Immature natural killer cell (primary cell): ENCODE measurements around the gene AMN1. TPM values are rescaled to one million over a fixed set of nuclear protein-coding genes. Genes with fewer than 3 reads are reported as not detected.
"Not testable (repeated sequence)": the region's sequence is repeated elsewhere in the genome, so short reads cannot be mapped to it uniquely, and the experiment has no call there.

Experiments used
- DNase-seq, 3 donors: peaks; one replicate each; pipeline ENCODE4 v3.0.0; 2022; ENCODE audit warnings: mixed read lengths in 1 of 3
- H3K27ac Mint-ChIP-seq, 6 donors: one replicate each; pipeline ENCODE4 v1.8.0; 2020; ENCODE audit warnings: mixed read lengths in 6 of 6, mild to moderate bottlenecking in 5 of 6, inconsistent platforms in 4 of 6, moderate library complexity in 3 of 6
- H3K27me3 Mint-ChIP-seq, 3 donors: one replicate each; pipeline ENCODE4 v1.8.0; 2020 to 2021; ENCODE audit warnings: low read depth in 3 of 3, mild to moderate bottlenecking in 3 of 3, mixed read lengths in 3 of 3, moderate library complexity in 3 of 3, inconsistent platforms in 1 of 3
- H3K36me3 Mint-ChIP-seq, 3 donors: one replicate each; pipeline ENCODE4 v1.8.0; 2020; ENCODE audit warnings: mixed read lengths in 3 of 3, inconsistent platforms in 2 of 3, mild to moderate bottlenecking in 2 of 3
- H3K4me1 Mint-ChIP-seq, 2 donors: one replicate each; pipeline ENCODE4 v1.8.0; 2020; ENCODE audit warnings: inconsistent platforms in 2 of 2, mild to moderate bottlenecking in 2 of 2, mixed read lengths in 2 of 2, moderate library complexity in 1 of 2
- H3K4me3 Mint-ChIP-seq, 5 donors: one replicate each; pipeline ENCODE4 v1.8.0; 2020; ENCODE audit warnings: mild to moderate bottlenecking in 5 of 5, mixed read lengths in 5 of 5, inconsistent platforms in 3 of 5, moderate library complexity in 3 of 5
- H3K9me3 Mint-ChIP-seq, 6 donors: one replicate each; pipeline ENCODE4 v1.8.0; 2020; ENCODE audit warnings: mild to moderate bottlenecking in 6 of 6, mixed read lengths in 6 of 6, inconsistent platforms in 4 of 6, moderate library complexity in 3 of 6
- polyA plus RNA-seq, 3 donors: library from polyadenylated mRNA; unstranded; fragments of 300-500 nt; fragmentation: Illumina TruSeq; gene quantifications; one replicate each; pipeline ENCODE4 v1.2.3, GENCODE V29; 2021

The AMN1 gene
- polyA plus RNA-seq, 3 donors from 2014 or later: 5.5 to 20.5 (median 9.9) TPM

DNA sequence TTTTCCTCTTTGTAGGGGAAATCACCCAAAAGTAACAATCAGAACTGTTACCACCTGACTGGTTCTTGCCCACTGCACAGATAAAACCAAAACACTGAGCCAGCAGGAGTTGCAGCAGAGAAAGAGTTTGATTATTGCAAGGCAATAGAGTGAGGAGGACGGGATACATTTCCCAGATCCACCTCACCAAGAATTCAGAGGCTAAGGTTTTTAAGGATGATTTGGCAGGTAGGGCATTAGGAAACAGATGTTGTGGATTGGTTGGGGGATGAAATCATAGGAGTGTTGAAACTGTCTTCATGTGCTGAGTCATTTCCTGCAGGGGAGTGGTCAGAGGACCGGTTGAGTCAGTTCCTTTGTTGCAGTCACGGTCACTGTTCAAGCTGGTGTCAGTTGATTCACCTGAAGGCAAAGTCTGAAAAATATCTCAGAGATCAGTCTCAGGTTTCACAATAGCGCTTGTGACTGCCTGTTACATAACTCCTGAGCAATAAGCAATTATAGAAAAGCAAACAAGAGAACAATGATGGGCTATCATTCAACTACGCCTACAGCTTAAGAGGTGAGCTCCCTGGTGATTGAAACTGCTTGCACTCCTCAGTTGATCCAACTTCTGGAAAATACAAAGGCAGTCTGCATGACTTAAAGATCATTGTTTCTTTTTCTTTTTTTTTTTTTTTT, 20.3 kb upstream of the AMN1 start:
- peak; percentile 36 to 61 (median 48) for DNase-seq
- Mint-ChIP-seq H3K9me3 (peaks cover 0 to 2% (median 0%) of the 10 kb centered on the region in 6 donors), H3K4me3 (peak overlapping the region; percentile 44 to 68 (median 56)), H3K4me1 (peaks cover 18 to 61% of the 10 kb centered on the region in 2 donors), H3K27ac (peak overlapping the region; percentile 57 to 76 (median 70)), H3K27me3 (peaks cover 3 to 14% (median 7%) of the 10 kb centered on the region in 3 donors), H3K36me3 (peaks cover 0 to 19% (median 5%) of the 10 kb centered on the region in 3 donors)

DNA sequence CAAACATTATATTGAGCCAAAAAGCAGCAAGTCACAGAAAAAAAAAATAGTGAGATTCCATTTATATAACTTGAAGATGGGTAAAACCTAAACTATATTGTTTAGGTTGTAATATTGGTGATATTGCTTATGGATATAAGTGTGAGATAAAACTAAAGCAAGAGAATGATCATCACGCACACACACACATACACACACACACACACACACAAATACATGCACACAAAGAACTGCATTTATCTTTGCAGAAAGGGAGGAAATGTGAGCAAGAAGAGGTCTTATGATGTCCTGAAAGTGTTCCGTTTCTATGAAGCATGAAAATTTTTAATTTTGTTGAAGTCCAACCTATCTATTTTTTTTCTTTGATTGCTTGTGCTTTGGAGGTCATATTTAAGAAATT, 16.4 kb upstream of the AMN1 start:
- no peak overlapping the region for H3K4me3 Mint-ChIP-seq
- H3K27ac Mint-ChIP-seq: no peak overlapping the region
- no peak for DNase-seq
- peaks cover 0 to 14% (median 5%) of the 10 kb centered on the region in 3 donors for H3K36me3 Mint-ChIP-seq
- H3K27me3 Mint-ChIP-seq: peaks cover 1 to 4% (median 2%) of the 10 kb centered on the region in 3 donors
- H3K4me1 Mint-ChIP-seq: peaks cover 21 to 47% of the 10 kb centered on the region in 2 donors
- H3K9me3 Mint-ChIP-seq: peaks cover 0 to under 1% (median 0%) of the 10 kb centered on the region in 6 donors

DNA sequence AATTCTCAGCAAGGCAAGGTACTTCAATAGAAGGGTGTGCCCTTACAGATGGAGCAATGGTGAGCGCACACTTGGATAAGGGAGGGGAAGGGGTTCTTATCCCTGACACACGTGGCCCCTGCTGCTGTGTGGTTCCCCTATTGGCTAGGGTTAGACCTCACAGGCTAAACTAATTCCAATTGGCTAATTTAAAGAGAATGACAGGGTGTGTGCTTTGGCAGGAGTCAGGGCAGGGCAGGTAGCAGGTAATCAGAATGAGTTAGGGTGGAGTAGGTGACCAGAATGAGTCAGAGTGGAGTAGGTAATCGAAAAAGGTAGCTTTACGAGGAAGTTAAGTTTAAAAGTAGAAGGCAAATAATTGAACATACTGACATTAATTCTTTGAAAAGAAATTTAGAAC, 15.5 kb upstream of the AMN1 start:
- not testable (repeated sequence) for DNase-seq, H3K27ac Mint-ChIP-seq, H3K9me3 Mint-ChIP-seq, H3K4me3 Mint-ChIP-seq, H3K27me3 Mint-ChIP-seq
- Mint-ChIP-seq H3K4me1 (peaks cover 17 to 39% of the 10 kb centered on the region in 2 donors), H3K36me3 (peaks cover 0 to 10% (median 5%) of the 10 kb centered on the region in 3 donors)

DNA sequence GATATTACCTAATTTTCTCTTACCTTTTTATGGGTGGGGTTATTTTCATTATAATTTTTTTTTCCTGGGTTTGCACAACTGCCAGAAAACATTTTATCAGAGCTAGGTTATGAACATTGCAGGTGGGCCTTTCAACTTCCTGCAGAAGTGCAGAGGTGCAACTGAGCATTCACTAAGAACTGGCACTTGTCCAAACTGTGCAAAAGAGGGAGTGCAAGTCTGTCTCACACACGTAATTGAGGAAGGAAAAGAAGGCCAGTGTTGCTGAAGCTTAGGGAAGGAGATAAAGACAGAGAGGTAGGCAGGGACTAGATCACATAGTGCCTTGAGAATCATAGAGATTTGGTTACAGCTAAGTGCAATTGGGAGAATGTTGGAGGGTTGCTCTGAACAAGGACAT, 14.1 kb upstream of the AMN1 start:
- no peak overlapping the region for H3K27ac Mint-ChIP-seq
- H3K9me3 Mint-ChIP-seq: no peaks in the 10 kb centered on the region
- H3K27me3 Mint-ChIP-seq: no peaks in the 10 kb centered on the region
- H3K4me3 Mint-ChIP-seq: no peak overlapping the region
- peaks cover 11 to 31% of the 10 kb centered on the region in 2 donors for H3K4me1 Mint-ChIP-seq
- no peak for DNase-seq
- peaks cover 0 to 4% (median 0%) of the 10 kb centered on the region in 3 donors for H3K36me3 Mint-ChIP-seq

DNA sequence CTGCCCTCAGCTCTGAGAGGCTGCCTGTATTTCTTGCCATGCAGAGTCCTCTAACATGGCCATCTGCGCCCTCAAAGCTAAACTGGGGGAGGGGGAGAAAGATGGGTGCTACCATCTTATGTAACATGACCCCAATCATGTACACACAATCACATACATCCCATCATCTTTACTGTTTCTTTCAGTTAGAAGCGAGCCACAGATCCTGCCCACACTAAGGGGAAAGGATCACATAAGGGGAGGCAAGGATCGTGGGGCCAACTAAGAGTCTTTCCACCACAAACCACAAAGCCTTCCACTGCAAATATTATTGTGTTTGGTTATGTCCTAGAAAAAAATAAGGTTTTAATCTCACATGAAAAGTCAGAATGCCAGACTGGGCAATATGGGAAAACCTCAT, 11.8 kb upstream of the AMN1 start:
- H3K4me3 Mint-ChIP-seq: no peak overlapping the region

DNA sequence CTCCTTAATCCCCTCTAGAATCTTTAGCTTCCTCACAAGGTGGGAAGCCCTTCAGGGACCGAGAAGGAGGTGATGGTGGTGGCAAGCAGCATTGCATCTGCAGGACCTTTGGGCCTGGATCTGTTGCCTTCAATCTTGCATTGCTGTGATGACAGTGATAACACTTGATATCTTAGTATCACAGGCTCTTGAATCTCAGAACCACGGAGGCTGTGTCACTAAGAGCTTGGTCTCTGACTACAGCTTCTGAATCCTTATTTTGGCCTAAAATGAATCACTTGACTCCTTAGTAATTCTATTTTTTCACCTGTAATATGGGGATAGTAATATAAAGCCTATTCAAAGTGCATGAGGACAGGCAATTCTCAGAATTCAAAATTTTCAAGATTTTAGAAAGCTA, 8.9 kb upstream of the AMN1 start:
- peaks cover 18 to 25% of the 10 kb centered on the region in 2 donors for H3K4me1 Mint-ChIP-seq

More for the DNA sequence above, 11.8 kb upstream of the AMN1 start:
- Mint-ChIP-seq H3K27ac (no peak overlapping the region), H3K9me3 (no peaks in the 10 kb centered on the region), H3K4me1 (peaks cover 11 to 15% of the 10 kb centered on the region in 2 donors), H3K27me3 (no peaks in the 10 kb centered on the region), H3K36me3 (no peaks in the 10 kb centered on the region)
- no peak for DNase-seq

DNA sequence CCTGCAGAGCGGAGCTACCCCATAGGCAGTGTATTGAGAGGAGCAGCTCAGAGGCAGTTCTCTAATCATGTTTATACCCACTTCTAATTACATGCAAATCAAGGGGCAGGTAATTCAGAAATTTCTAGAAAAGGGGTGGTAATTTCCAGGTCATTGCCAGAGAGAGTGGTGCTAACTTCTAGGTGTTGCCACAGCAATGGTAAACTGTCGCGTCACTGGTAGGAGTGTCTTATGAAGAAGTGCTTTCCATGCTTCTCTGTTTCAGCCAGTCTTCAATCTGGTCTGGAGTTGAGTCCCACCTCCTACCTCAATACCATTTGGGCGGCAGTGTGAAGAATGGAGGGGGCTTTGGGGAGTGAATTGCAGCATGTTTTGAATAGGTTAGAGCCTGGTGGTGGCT, 8.5 kb upstream of the AMN1 start:
- peaks cover 0 to 2% (median 0%) of the 10 kb centered on the region in 3 donors for H3K27me3 Mint-ChIP-seq
- H3K4me3 Mint-ChIP-seq: no peak overlapping the region
- no peaks in the 10 kb centered on the region for H3K9me3 Mint-ChIP-seq
- peaks cover 0 to 6% (median 0%) of the 10 kb centered on the region in 3 donors for H3K36me3 Mint-ChIP-seq
- no peak overlapping the region for H3K27ac Mint-ChIP-seq
- DNase-seq: no peak
- peaks cover 17 to 24% of the 10 kb centered on the region in 2 donors for H3K4me1 Mint-ChIP-seq

More for the DNA sequence above, 8.9 kb upstream of the AMN1 start:
- H3K9me3 Mint-ChIP-seq: no peaks in the 10 kb centered on the region
- DNase-seq: no peak
- peaks cover 0 to 6% (median 0%) of the 10 kb centered on the region in 3 donors for H3K36me3 Mint-ChIP-seq
- no peak overlapping the region for H3K4me3 Mint-ChIP-seq
- no peak overlapping the region for H3K27ac Mint-ChIP-seq
- peaks cover 0 to 2% (median 0%) of the 10 kb centered on the region in 3 donors for H3K27me3 Mint-ChIP-seq

DNA sequence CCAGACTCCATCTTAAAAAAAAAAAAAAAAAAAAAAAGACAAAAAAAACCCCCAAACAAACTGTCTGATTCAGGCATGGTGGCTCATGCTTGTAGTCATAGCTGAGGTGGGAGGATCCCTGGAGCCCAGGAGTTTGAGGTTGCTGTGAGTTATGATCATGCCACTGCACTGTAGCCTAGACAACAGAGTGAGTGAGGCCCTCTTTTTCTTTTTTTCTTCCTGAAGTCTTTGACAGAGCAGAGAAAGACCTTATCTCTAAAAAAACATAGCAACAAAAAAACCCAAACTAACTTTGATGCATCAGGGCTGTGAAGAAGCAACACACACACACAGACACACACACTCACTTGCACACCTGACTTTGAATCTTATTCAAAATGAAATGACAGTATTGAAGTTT, 7.7 kb upstream of the AMN1 start:
- DNase-seq: peak in 1 of 3 donors; percentile 15
- Mint-ChIP-seq H3K4me3 (no peak overlapping the region), H3K9me3 (no peaks in the 10 kb centered on the region), H3K4me1 (peaks cover 17 to 24% of the 10 kb centered on the region in 2 donors), H3K27me3 (peaks cover 0 to 5% (median 2%) of the 10 kb centered on the region in 3 donors), H3K36me3 (peaks cover 0 to 6% (median 0%) of the 10 kb centered on the region in 3 donors), H3K27ac (no peak overlapping the region)

DNA sequence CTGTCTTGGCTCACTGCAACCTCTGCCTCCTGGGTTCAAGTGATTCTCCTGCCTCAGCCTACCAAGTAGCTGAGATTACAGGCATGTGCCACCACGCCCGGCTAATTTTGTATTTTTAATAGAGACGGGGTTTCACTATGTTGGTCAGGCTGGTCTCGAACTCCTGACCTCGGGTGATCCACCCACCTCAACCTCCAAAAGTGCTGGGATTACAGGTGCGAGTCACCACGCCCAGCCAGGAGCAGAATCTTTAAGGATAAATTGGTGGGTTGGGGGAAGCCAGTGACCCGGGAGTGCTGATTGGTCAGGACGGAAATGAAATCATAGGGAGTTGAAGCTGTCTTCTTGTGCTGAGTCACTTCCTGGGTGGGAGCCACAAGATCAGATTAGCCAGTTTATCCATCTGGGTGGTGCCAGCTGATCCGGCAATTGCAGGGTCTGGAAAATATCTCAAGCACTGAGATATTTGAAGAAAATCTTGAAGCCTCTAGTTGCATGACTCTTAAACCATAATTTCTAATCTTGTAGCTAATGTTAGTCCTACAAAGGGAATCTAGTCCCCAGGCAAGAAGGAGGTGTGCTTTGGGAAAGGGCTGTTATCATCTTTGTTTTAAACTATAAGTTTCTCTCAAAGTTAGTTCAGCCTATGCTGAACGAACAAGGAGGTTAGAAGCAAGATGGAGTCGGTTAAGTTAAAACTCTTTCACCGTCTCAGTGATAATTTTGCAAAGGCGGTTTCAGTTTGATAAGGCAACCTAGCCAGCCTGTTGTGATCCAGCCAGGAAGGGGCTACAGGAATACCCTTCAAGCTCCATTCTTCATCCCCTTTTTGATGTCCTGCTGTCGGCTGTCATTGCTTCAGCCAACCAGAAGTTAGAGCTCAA, 5.0 kb upstream of the AMN1 start:
- peak overlapping the region in 2 of 6 donors; percentile 11 to 57 for H3K27ac Mint-ChIP-seq
- peak in 1 of 3 donors; percentile 30 for DNase-seq
- H3K4me3 Mint-ChIP-seq: peak overlapping the region in 1 of 5 donors; percentile 72
- peaks cover 32% of the 10 kb centered on the region in 2 donors for H3K4me1 Mint-ChIP-seq
- peaks cover 0 to 10% (median 0%) of the 10 kb centered on the region in 6 donors for H3K9me3 Mint-ChIP-seq
- H3K36me3 Mint-ChIP-seq: not testable (repeated sequence)
- H3K27me3 Mint-ChIP-seq: peaks cover 4 to 14% (median 7%) of the 10 kb centered on the region in 3 donors

DNA sequence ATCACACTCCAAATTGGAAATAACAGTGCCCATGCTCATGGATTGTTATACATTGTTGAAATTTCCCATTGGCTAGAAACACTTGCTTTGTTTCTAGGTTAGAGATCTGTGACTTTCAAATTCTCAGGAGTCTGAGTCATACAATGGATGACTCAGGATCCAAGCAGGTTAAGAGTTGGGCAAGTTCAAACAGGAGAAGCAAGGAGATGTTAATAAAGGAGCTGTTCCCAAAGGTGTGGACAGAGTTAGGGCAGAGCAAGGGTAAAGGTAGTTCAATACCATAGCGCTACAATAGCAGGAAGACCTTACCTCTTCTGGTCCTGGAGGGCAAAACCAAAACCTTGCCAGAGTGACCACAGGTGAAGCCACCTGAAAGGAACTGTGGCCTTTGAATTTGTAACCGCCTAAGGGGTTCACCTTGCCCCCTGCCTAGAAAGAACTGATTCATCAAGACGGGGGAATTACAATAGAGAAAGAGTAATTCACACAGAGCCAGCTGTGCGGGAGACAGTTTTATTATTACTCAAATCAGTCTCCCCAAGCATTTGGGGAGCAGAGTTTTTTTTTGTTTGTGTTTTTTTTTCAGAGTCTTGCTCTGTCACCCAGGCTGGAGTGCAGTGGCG, 4.2 kb upstream of the AMN1 start:
- peak overlapping the region in 2 of 5 donors; percentile 3 to 72 for H3K4me3 Mint-ChIP-seq
- peaks cover 37 to 40% of the 10 kb centered on the region in 2 donors for H3K4me1 Mint-ChIP-seq
- peaks cover 0 to 10% (median 0%) of the 10 kb centered on the region in 6 donors for H3K9me3 Mint-ChIP-seq
- H3K27me3 Mint-ChIP-seq: peaks cover 10 to 15% (median 11%) of the 10 kb centered on the region in 3 donors
- peak in 2 of 3 donors; percentile 26 to 27 for DNase-seq
- H3K27ac Mint-ChIP-seq: peak overlapping the region in 1 of 6 donors; percentile 40
- peaks cover 0 to 10% (median 9%) of the 10 kb centered on the region in 3 donors for H3K36me3 Mint-ChIP-seq

DNA sequence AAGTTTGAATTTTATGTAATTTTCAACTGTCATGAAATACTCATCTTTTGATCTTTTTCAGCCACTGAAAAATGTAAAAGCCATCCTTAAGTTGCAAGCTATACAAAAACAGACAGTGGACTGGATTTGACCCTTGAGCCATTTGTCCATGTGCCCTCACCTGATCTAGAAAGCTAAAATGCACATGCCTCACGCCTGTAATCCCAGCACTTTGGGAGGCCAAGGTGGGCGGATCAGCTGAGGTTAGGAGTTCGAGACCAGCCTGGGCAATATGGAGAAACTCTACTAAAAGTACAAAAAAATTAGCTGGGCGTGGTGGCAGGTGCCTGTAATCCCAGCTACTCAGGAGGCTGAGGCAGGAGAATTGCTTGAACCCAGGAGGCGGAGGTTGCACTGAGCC, 2.4 kb upstream of the AMN1 start:
- not testable (repeated sequence) for DNase-seq, H3K27ac Mint-ChIP-seq
- peaks cover 0 to 10% (median 0%) of the 10 kb centered on the region in 6 donors for H3K9me3 Mint-ChIP-seq
- peak overlapping the region in 1 of 5 donors; percentile 69 for H3K4me3 Mint-ChIP-seq
- H3K36me3 Mint-ChIP-seq: peaks cover 0 to 13% (median 9%) of the 10 kb centered on the region in 3 donors
- H3K27me3 Mint-ChIP-seq: peaks cover 11 to 15% (median 13%) of the 10 kb centered on the region in 3 donors
- H3K4me1 Mint-ChIP-seq: peaks cover 45 to 56% of the 10 kb centered on the region in 2 donors

DNA sequence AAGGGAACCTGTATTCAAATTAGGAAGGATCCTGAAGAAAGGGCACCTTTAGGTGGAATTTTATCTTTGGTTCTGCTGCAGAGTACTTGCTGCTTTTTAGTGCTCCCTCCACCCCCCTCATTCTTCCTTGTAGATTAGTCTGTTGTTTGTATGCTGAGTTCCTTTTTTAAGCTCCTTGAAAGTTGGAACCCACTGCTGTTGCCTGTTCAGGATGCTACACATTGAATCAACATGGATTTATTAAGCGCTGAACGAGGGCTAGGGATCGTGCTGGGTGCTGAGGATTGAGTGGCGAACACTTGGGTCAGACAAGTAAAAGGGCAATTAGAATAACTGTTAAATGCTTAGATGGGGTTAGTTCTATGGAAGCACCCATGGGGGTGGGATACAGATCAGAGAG, 884 bp upstream of the AMN1 start:
- H3K36me3 Mint-ChIP-seq: peaks cover under 1 to 13% (median 3%) of the 10 kb centered on the region in 3 donors
- H3K27ac Mint-ChIP-seq: peak overlapping the region; percentile 96 to 99 (median 98)
- no peak for DNase-seq
- H3K4me3 Mint-ChIP-seq: peak overlapping the region; percentile 96 to 100 (median 99)
- H3K4me1 Mint-ChIP-seq: peaks cover 48 to 63% of the 10 kb centered on the region in 2 donors
- peaks cover 0 to 10% (median 0%) of the 10 kb centered on the region in 6 donors for H3K9me3 Mint-ChIP-seq
- peaks cover 13 to 16% (median 15%) of the 10 kb centered on the region in 3 donors for H3K27me3 Mint-ChIP-seq

DNA sequence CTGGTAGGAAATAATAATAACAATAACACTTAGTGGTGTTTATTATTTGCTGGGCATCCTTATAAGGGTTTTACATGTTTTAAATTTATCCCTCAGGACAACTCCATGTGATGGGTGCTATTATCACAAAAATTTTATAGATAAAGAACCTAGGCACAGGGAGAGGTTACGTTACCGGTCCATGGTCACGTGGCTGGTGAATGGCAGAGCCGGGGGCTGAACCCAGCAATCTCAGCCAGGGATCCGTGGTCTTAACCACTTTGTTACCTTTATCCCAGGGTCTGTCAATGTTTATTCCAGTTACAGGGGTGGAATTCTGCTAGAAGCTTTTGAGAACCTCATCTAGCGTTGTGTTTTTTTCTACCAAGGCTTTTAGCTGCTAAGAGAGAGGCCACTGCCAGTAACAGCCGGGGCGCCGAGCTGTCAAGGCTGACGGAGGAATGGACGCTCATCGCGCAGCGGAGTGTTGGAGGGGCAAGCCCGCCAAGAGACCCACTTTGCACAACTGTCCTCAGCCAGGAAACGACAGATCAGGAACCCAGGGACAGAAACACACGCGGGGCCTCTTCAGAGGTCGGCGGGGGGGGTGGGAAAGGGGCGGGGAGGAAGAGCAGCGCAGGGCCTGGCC, 418 bp downstream of the AMN1 start:
- Mint-ChIP-seq H3K9me3 (peaks cover 0 to 10% (median 0%) of the 10 kb centered on the region in 6 donors), H3K36me3 (peaks cover 3 to 15% (median 3%) of the 10 kb centered on the region in 3 donors), H3K4me1 (peaks cover 52 to 66% of the 10 kb centered on the region in 2 donors), H3K27ac (peak overlapping the region; percentile 96 to 99 (median 98)), H3K27me3 (peaks cover 13 to 16% (median 15%) of the 10 kb centered on the region in 3 donors), H3K4me3 (peak overlapping the region; percentile 96 to 100 (median 99))
- DNase-seq: no peak
